MCF 10A (cell line): ENCODE data around the gene NEU1. TPM values are rescaled to one million over a fixed set of nuclear protein-coding genes. Genes with fewer than 3 reads are reported as not detected.

Experiments used
- BruUV-seq: library from RNA; stranded (reverse); fragments of 400-500 nt; replicated peaks from 2 replicates; lab custom pipeline; 2021; lab: Mats Ljungman, UMichigan
- CTCF ChIA-PET: fragments of 300-600 bp; sonication (Branson Sonifier 250); formaldehyde crosslinking; extraction: SDS; loops from one replicate; lab custom pipeline; 2021; ENCODE audit warnings: antibody characterized with exemption, inconsistent platforms; lab: Yijun Ruan, JAX
- POLR2A ChIA-PET: fragments of 300-600, 350-650 bp; sonication (Branson Sonifier 250); formaldehyde crosslinking; extraction: SDS; loops from one replicate; lab custom pipeline; 2020; ENCODE audit warnings: antibody characterized with exemption, inconsistent platforms; lab: Yijun Ruan, JAX
- DNase-seq: peaks from one replicate; pipeline ENCODE4 v3.0.0-alpha.2; 2018; ENCODE audit not compliant: unreplicated experiment
- H3K27ac Mint-ChIP-seq: one replicate; pipeline ENCODE4 v1.8.0; 2022; ENCODE audit warnings: mild to moderate bottlenecking, low read depth, mixed read lengths; ENCODE audit not compliant: unreplicated experiment
- H3K27me3 Mint-ChIP-seq: one replicate; pipeline ENCODE4 v1.8.0; 2022; ENCODE audit warnings: mixed read lengths; ENCODE audit not compliant: insufficient read depth, unreplicated experiment
- H3K36me3 Mint-ChIP-seq: one replicate; pipeline ENCODE4 v1.8.0; 2022; ENCODE audit warnings: mild to moderate bottlenecking, moderate library complexity, mixed read lengths; ENCODE audit not compliant: insufficient read depth, unreplicated experiment
- H3K4me1 Mint-ChIP-seq: one replicate; pipeline ENCODE4 v1.8.0; 2022; ENCODE audit warnings: mixed read lengths; ENCODE audit not compliant: insufficient read depth, unreplicated experiment
- H3K4me3 Mint-ChIP-seq: one replicate; pipeline ENCODE4 v1.8.0; 2022; ENCODE audit warnings: mild to moderate bottlenecking, moderate library complexity, mixed read lengths; ENCODE audit not compliant: unreplicated experiment
- H3K9me3 Mint-ChIP-seq: one replicate; pipeline ENCODE4 v1.8.0; 2022; ENCODE audit warnings: mixed read lengths; ENCODE audit not compliant: unreplicated experiment
- intact Hi-C: fragments of 100-400 bp; cut with micrococcal nuclease; formaldehyde crosslinking; loops from 2 replicates; pipeline ENCODE4 v1.14.1; 2022
- total RNA-seq: library from RNA; stranded (reverse); gene quantifications from 2 replicates; pipeline ENCODE4 v1.2.3, GENCODE V29; 2022
- TF ChIP-seq, protein P1 (sequence below): fragments of 200-600 bp; IDR thresholded peaks from one replicate; pipeline ENCODE4 v1.8.0; 2022; ENCODE audit warnings: antibody characterized with exemption, mild to moderate bottlenecking; ENCODE audit not compliant: unreplicated experiment

NEU1 gene
- total RNA-seq, 1 experiment from 2014 or later: 19.7 TPM

DNA sequence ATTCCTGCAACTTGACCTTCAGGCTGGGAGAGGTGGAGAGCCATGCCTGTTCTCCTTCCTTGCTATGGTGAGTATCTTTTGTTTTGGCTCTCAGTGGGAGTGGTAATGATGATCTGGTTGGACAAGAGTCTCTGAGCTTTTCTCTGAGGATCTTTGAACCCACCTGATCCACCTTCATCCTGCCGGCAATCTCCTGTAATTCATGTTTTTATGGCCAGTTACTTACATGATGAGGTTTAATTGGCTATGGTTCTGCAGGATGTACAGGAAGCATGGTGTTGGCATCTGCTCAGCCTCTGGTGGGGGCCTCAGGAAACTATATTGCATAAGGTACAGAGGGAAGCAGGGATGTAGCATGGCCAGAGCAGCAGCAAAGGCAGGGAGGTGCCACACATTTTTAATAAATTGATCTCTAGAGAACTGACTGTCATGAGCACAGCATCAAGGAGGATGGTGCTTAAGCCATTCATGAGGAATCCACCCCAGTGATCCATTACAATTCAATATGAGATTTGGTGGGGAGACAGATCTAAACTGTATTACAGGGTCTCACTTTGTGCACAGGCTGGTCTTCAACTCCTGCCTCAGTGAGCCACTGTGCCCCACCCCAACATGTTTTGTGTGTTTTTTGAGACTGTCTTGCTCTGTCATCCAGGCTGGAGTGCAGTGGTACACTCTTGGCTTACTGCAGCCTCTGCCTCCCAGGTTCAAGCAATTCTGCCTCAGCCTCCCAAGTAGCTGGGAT lies 25.1 kb downstream of the NEU1 start:
- peaks cover 79% of the 10 kb centered on the region for H3K36me3 Mint-ChIP-seq
- TF ChIP-seq, protein P1, sequence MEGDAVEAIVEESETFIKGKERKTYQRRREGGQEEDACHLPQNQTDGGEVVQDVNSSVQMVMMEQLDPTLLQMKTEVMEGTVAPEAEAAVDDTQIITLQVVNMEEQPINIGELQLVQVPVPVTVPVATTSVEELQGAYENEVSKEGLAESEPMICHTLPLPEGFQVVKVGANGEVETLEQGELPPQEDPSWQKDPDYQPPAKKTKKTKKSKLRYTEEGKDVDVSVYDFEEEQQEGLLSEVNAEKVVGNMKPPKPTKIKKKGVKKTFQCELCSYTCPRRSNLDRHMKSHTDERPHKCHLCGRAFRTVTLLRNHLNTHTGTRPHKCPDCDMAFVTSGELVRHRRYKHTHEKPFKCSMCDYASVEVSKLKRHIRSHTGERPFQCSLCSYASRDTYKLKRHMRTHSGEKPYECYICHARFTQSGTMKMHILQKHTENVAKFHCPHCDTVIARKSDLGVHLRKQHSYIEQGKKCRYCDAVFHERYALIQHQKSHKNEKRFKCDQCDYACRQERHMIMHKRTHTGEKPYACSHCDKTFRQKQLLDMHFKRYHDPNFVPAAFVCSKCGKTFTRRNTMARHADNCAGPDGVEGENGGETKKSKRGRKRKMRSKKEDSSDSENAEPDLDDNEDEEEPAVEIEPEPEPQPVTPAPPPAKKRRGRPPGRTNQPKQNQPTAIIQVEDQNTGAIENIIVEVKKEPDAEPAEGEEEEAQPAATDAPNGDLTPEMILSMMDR: no peak
- H3K9me3 Mint-ChIP-seq: no peaks in the 10 kb centered on the region
- ChIA-PET POLR2A (interaction anchor here (0.6 to 11.2 kb wide), 24 partner anchors 9 to 1239 kb away, joined by 3 to 202 read pairs (median 4); partner anchors contain the start of genes ABHD16A, C6orf47, CLIC1 and DDAH2), CTCF (interaction anchor here (0.6 to 1.0 kb wide), 4 partner anchors 39 to 141 kb away, joined by 3 to 4 read pairs (median 3); no protein-coding TSS in a partner anchor)
- DNase-seq: no peak
- no peak overlapping the region for H3K27ac Mint-ChIP-seq
- intact Hi-C loops: loop anchor here (10.0 kb wide), 1 partner anchor 117 kb away; the partner anchor contains the start of genes NELFE and SKIC2
- no peaks in the 10 kb centered on the region for H3K27me3 Mint-ChIP-seq
- peak overlapping the region; percentile 86 for H3K4me3 Mint-ChIP-seq
- peaks cover 18% of the 10 kb centered on the region for H3K4me1 Mint-ChIP-seq
- BruUV-seq: no TSS peak

DNA sequence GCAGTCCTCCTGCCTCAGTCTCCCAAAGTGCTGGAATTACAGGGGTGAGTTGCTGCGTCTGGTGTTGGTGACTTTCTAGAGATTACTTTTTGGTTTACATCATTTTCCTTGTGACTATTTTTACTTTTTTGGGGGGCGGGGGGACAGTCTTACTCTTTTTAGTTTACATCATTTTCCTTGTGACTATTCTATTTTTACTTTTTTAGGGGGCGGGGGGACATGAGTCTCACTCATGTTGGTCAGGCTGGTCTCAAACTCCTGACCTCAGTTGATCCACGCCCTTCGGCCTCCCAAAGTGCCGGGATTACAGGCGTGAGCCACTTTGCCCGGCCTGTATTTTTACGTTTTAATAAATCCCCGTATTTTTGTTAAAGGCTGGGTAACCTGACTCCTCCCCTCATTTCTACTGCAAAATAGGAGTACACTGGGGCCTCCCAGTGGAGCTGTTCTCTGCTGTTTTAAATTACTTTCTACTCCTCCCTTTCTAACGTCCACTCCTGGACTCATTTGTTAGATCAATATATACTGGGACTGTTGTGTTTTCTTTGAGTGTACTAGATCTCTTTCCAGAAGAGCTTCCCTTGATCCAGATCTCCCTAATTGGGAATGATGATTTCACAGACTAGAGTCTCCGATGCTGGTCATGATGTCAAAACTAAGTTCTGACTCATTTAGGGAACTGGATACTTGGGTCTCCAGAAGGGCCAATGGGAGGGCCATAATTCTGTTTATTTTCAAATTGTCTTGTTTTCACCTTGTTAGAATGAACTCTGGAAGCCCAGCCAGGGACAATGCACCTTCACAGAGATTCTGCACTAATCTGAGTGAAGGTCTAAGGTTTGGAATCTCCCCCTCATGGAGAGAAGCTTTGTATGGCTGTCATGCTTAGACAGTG lies 25.9 kb downstream of the NEU1 start:
- ChIA-PET CTCF (interaction anchor here (0.7 to 1.4 kb wide), 6 partner anchors 50 to 278 kb away, joined by 3 to 5 read pairs (median 4); partner anchors contain the start of gene LY6G5C), POLR2A (interaction anchor here (0.6 to 11.2 kb wide), 27 partner anchors 10 to 1238 kb away, joined by 3 to 202 read pairs (median 4); partner anchors contain the start of genes ABHD16A, C6orf47, CLIC1 and DDAH2)
- TF ChIP-seq, protein P1: no peak
- peaks cover 18% of the 10 kb centered on the region for H3K4me1 Mint-ChIP-seq
- intact Hi-C loops: loop anchor here (10.0 kb wide), 1 partner anchor 118 kb away; the partner anchor contains the start of genes NELFE and SKIC2
- peak; percentile 45 for DNase-seq
- peaks cover 73% of the 10 kb centered on the region for H3K36me3 Mint-ChIP-seq
- BruUV-seq: no TSS peak
- H3K27ac Mint-ChIP-seq: peak overlapping the region; percentile 99
- H3K4me3 Mint-ChIP-seq: peak overlapping the region; percentile 86
- no peaks in the 10 kb centered on the region for H3K9me3 Mint-ChIP-seq
- no peaks in the 10 kb centered on the region for H3K27me3 Mint-ChIP-seq

DNA sequence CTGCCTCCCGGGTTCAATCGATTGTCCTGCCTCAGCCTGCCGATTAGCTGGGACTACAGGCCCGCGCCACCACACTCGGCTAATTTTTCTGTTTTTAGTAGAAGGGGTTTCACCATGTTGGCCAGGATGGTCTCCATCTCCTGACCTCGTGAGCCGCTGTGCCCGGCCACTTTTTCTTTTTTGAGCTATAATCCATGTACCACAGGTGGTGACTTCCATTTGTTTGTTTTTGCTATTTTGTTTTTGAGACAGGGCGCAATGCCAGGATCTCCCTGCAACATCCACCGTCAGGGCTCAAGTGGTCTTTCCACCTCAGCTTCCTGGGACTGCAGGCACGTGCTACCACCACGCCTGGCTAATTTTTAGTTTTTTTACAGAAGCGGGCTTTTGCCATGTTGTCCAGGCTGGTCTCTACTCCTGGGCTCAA lies 26.6 kb downstream of the NEU1 start:
- H3K4me3 Mint-ChIP-seq: peak overlapping the region; percentile 86
- no peaks in the 10 kb centered on the region for H3K9me3 Mint-ChIP-seq
- peak overlapping the region; percentile 99 for H3K27ac Mint-ChIP-seq
- TF ChIP-seq, protein P1: no peak
- DNase-seq: no peak
- H3K36me3 Mint-ChIP-seq: peaks cover 68% of the 10 kb centered on the region
- CTCF ChIA-PET: interaction anchor here (0.7 to 1.4 kb wide), 5 partner anchors 11 to 1148 kb away, joined by 3 to 5 read pairs (median 4); partner anchors contain the start of gene LY6G5C
- BruUV-seq: no TSS peak
- POLR2A ChIA-PET: interaction anchor here (0.6 to 11.2 kb wide), 25 partner anchors 8 to 1136 kb away, joined by 3 to 202 read pairs (median 5); partner anchors contain the start of genes ABHD16A, BAG6, C6orf47 and CFB
- no peaks in the 10 kb centered on the region for H3K27me3 Mint-ChIP-seq
- intact Hi-C loops: loop anchor here (10.0 kb wide), 1 partner anchor 119 kb away; the partner anchor contains the start of genes NELFE and SKIC2
- H3K4me1 Mint-ChIP-seq: peaks cover 18% of the 10 kb centered on the region
